HG02884 (cell line): ENCODE measurements around the gene ROPN1B.
"Not testable (repeated sequence)": the region's sequence is repeated elsewhere in the genome, so short reads cannot be mapped to it uniquely, and the experiment has no call there.

Source experiments
- ATAC-seq: cut with Tn5 transposase; IDR thresholded peaks from one replicate; pipeline ENCODE4 v1.9.1; 2021; ENCODE audit warnings: mild to moderate bottlenecking, moderate library complexity; ENCODE audit not compliant: unreplicated experiment

ROPN1B gene

GRCh38 chr3:125968701-125969592 is at the start of gene ROPN1B:
Gene ROPN1B (plus strand): TSS chr3:125969178. CDS start chr3:125972055, 2,877 bp downstream.
- ATAC-seq = not testable (repeated sequence)

GRCh38 chr3:125920191-125920590 is 48.8 kb upstream of the ROPN1B start:
- ATAC-seq = not testable (repeated sequence)

GRCh38 chr3:125920751-125921279 is 48.2 kb upstream of the ROPN1B start:
- ATAC-seq = not testable (repeated sequence)

- not testable (repeated sequence) for ATAC-seq
These were observed 47.3 kb upstream of the ROPN1B start for GRCh38 chr3:125921712-125922111.

- not testable (repeated sequence) for ATAC-seq
These were observed 45.5 kb upstream of the ROPN1B start for GRCh38 chr3:125923324-125924115.

GRCh38 chr3:125924276-125924675 is 44.7 kb upstream of the ROPN1B start:
- not testable (repeated sequence) for ATAC-seq

GRCh38 chr3:125925727-125926126 is 43.3 kb upstream of the ROPN1B start:
- ATAC-seq = not testable (repeated sequence)

- not testable (repeated sequence) for ATAC-seq
These were observed 40.0 kb upstream of the ROPN1B start for GRCh38 chr3:125928771-125929545.

GRCh38 chr3:125929765-125930164 is 39.2 kb upstream of the ROPN1B start:
- not testable (repeated sequence) for ATAC-seq

- ATAC-seq = not testable (repeated sequence)
These were observed 37.6 kb upstream of the ROPN1B start for GRCh38 chr3:125931355-125931880.

GRCh38 chr3:125933397-125934173 is 35.4 kb upstream of the ROPN1B start:
- not testable (repeated sequence) for ATAC-seq

GRCh38 chr3:125935252-125935874 is 33.6 kb upstream of the ROPN1B start:
- ATAC-seq = not testable (repeated sequence)

- ATAC-seq = not testable (repeated sequence)
These were observed 32.7 kb upstream of the ROPN1B start for GRCh38 chr3:125936210-125936815.

- ATAC-seq = not testable (repeated sequence)
These were observed 32.1 kb upstream of the ROPN1B start for GRCh38 chr3:125936891-125937290.

- not testable (repeated sequence) for ATAC-seq
These were observed 21.2 kb upstream of the ROPN1B start for GRCh38 chr3:125947806-125948205.

- not testable (repeated sequence) for ATAC-seq
These were observed 20.1 kb upstream of the ROPN1B start for GRCh38 chr3:125948901-125949300.

GRCh38 chr3:125951176-125951575 is 17.8 kb upstream of the ROPN1B start:
- ATAC-seq = not testable (repeated sequence)

- ATAC-seq = not testable (repeated sequence)
These were observed 12.0 kb upstream of the ROPN1B start for GRCh38 chr3:125957020-125957419.
